Activated CD8-positive, alpha-beta memory T cell treated with anti-CD3 and anti-CD28 coated beads for 4 hours (primary cell): ENCODE results near the gene MYO1H.
"Not testable (repeated sequence)": the region's sequence is repeated elsewhere in the genome, so short reads cannot be mapped to it uniquely, and the experiment has no call there.

Experiments
- DNase-seq, 2 donors: peaks; one replicate each; pipeline ENCODE4 v3.0.0-alpha.2; 2020; ENCODE audit warnings: low read depth in 2 of 2

Gene MYO1H

GRCh38 chr12:109347589-109347988 is at the start of gene MYO1H:
TSS of gene MYO1H (plus strand) at chr12:109347900. CDS start at chr12:109347961, 61 bp downstream.
- DNase-seq, result no peak

- no peak for DNase-seq
Observed at GRCh38 chr12:109299849-109300248, 47.9 kb upstream of the MYO1H start.

GRCh38 chr12:109301643-109302168 is 46.0 kb upstream of the MYO1H start:
- no peak for DNase-seq

GRCh38 chr12:109302358-109302757 is 45.3 kb upstream of the MYO1H start:
- no peak for DNase-seq

GRCh38 chr12:109302770-109303169 is 44.9 kb upstream of the MYO1H start:
- DNase-seq, result no peak

GRCh38 chr12:109304485-109304884 is 43.2 kb upstream of the MYO1H start:
- DNase-seq, result no peak

- no peak for DNase-seq
Observed at GRCh38 chr12:109305547-109305946, 42.2 kb upstream of the MYO1H start.

GRCh38 chr12:109307051-109307450 is 40.6 kb upstream of the MYO1H start:
- DNase-seq, result no peak

GRCh38 chr12:109308534-109309380 is 38.9 kb upstream of the MYO1H start, which contains the start of gene FOXN4:
TSS of gene FOXN4 (minus strand) at chr12:109309284. CDS start at chr12:109308321, 963 bp downstream.
- DNase-seq, result no peak

GRCh38 chr12:109309381-109310246 is 38.1 kb upstream of the MYO1H start:
- DNase-seq, result no peak

GRCh38 chr12:109310247-109311125 is 37.2 kb upstream of the MYO1H start:
- DNase-seq, result no peak

- not testable (repeated sequence) for DNase-seq
Observed at GRCh38 chr12:109321294-109321693, 26.4 kb upstream of the MYO1H start.

GRCh38 chr12:109329003-109329402 is 18.7 kb upstream of the MYO1H start:
- DNase-seq, result no peak

- no peak for DNase-seq
Observed at GRCh38 chr12:109329686-109330085, 18.0 kb upstream of the MYO1H start.

GRCh38 chr12:109330282-109331230 is 17.1 kb upstream of the MYO1H start:
- no peak for DNase-seq

GRCh38 chr12:109331301-109331952 is 16.3 kb upstream of the MYO1H start:
- no peak for DNase-seq

- DNase-seq, result no peak
Observed at GRCh38 chr12:109334887-109335286, 12.8 kb upstream of the MYO1H start.

GRCh38 chr12:109336593-109336992 is 11.1 kb upstream of the MYO1H start:
- no peak for DNase-seq

GRCh38 chr12:109343677-109344076 is 4.0 kb upstream of the MYO1H start:
- DNase-seq, result no peak

GRCh38 chr12:109345428-109345827 is 2.3 kb upstream of the MYO1H start:
- DNase-seq, result no peak
